ENCODE results near the gene TEX29.
A peak's percentile ranks its signal among the peaks of the same experiment; 100 is the strongest.

TEX29 gene

DNA sequence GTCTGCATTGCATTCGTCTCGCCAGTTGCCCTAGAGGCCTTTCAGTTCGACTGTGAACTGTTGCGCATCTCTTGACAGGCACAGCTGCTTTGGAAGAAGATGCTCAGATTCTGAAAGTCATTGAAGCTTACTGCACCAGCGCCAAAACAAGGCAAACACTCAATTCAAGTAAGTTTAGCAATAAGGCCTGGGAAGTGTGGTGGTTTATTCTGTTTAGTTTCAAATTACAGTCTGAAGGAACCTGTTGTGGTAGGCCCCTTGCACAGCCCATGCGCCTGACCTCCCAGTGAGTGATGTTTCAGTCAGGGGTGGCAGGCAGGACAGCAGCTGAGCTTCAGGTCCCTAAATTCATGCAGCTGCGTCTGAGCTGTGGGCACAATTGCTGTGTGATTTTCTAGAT lies 32.2 kb upstream of the TEX29 start:
- FAIRE-seq (no peak), DNase-seq (ENCODE audit: extremely low spot score, insufficient read length, low read depth) (no peak)

DNA sequence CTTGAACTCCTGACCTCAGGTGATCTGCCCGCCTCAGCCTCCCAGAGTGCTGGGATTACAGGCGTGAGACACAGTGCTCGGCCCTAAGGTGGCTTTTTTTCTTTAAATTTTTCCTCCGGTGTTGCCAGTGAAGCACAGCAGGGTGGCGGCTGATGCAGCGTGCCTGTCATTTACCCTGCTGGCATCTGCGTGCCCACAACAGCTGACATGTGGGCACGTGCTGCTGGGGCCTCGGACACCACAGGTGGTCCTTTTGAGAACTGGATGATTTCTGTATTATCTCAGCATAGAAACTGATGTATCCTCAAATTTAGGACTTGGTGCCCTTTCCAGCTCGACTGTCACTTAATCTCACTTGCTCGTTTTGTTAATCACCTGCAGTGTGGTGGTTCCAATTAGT lies 31.2 kb upstream of the TEX29 start:
- no peak for FAIRE-seq
- DNase-seq (ENCODE audit: extremely low spot score, insufficient read length, low read depth): no peak

DNA sequence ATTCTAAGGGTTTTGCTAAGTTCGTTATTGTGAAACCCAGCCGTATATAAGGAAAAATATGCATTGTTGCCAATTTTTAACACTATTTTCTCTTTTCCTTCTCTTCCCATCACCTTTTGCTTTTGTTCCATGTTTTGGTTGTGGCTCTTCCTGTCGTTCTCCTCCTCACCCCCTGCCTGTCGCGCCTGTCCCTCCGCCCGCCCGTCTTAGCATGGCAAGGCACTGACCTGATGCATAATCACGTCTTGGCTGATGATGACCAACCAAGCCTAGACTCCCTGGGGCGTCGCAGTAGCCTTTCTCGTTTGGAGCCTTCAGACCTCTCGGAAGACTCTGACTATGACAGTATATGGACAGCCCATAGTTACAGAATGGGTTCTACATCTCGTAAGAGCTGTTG lies 28.5 kb upstream of the TEX29 start:
- DNase-seq (ENCODE audit: extremely low spot score, insufficient read length, low read depth) (no peak), FAIRE-seq (no peak)

DNA sequence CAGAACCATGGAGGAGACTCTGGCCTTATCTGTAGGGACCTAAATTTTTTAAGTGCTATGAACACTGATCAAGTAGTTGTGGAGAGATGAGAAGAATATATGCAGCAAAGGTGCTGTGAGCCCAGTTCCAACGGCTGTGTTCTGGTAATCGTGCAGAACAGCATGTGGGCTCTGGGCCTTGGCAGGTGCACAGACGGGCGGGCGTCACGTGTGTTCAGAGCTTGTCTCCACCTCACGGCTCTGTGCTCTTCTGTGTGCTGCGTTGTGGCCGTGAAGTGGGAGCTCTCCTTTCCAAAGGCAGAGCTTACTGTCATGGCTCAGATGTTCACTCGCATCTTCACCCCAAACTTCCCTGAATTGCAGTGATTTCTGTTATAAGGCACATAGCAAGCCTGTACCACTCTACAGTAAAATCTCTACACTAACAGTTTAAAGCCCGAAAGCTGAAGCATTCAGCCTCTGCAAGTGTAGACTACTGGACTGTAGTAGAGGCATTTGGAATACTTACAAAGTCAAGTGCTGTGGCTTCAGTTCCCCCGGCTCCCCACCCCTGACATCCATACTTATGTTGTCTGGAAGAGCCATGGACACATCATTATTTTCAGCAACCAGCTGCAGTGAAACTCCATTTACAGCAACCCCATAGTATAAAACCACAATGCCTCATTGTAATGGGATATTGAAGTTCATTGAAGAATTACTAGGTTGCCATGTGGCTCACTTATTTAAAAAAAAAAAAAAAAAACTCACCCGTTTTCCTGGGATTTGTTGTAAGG lies 27.5 kb upstream of the TEX29 start:
- no peak for FAIRE-seq

DNA sequence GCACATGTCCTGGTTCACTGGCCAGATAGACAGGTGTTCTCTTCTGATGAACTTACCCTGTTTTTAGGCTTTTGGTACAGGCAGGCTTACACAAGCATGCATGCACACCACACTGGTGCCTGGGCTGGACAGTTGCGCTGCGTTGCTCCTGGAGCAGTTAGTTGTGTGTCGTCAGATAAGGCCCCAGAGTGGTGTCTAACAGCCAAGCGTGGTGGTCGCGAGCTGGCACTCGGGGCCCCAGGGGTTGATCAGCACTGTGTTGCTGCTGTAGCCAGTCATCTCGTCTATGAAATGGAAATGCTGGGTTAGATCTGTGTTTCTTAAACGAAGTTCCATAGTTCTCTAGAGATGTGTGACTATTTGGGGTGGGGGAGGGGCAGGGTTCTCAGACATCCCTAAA lies 24.6 kb upstream of the TEX29 start:
- FAIRE-seq: no peak
- no peak for DNase-seq (ENCODE audit: extremely low spot score, insufficient read length, low read depth)

More for the DNA sequence above, 27.5 kb upstream of the TEX29 start:
- no peak for DNase-seq (ENCODE audit: extremely low spot score, insufficient read length, low read depth)

DNA sequence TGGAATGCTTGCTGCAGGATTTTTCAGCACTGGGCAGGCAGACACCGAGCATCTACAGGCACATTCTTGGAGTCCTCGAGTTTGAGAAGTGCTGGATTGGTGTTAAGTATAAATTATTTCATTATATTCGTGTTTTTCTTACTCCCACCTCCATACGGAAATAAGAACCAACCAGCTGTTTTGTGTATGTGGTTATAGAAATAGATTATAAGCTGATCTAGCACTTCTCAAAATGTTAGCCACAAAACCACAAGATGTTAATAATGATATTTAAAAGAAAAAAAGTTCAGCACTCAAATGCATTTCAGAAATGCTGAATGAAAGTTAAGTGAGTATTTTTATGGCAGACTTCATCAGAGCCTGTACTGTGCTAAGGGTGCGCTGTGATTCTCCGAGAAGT lies 24.0 kb upstream of the TEX29 start:
- DNase-seq (ENCODE audit: extremely low spot score, insufficient read length, low read depth) (no peak), FAIRE-seq (no peak)

DNA sequence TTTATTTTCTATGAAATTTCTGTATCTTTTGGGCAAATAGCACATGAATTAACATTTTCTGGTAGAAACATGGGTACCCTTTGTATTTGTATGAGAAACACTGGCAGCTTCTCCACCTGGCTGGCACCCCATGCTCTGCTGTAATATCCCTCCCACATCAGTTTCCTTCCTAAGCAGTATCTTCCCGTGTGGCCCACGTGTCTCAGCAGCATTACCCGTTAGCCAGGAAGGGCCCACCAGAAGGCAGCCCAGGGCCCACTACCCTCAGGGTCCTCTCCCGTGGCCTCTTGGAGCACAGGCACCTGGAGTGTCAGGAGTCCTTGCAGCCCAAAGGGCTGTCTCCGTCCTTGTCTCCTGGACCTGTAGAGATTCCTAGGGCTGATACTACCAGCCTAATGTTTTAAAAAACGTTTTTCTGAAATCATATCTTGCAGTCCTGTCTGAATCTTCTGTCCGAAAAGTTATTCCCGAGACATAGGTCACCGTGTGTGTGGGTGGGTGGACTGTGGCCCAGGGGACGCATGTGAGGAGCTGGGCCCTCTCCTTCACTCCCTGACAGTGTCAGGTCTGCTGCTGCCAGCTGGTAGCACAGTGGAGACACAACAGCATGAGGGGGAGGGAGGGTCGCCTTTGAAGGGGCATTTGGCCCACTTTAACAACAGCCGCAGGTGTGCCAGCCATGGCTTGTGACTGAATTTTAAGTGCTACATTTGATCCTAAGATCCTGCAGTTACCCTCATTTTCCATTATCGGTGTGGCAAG lies 22.0 kb upstream of the TEX29 start:
- DNase-seq (ENCODE audit: extremely low spot score, insufficient read length, low read depth) (no peak), FAIRE-seq (no peak)

DNA sequence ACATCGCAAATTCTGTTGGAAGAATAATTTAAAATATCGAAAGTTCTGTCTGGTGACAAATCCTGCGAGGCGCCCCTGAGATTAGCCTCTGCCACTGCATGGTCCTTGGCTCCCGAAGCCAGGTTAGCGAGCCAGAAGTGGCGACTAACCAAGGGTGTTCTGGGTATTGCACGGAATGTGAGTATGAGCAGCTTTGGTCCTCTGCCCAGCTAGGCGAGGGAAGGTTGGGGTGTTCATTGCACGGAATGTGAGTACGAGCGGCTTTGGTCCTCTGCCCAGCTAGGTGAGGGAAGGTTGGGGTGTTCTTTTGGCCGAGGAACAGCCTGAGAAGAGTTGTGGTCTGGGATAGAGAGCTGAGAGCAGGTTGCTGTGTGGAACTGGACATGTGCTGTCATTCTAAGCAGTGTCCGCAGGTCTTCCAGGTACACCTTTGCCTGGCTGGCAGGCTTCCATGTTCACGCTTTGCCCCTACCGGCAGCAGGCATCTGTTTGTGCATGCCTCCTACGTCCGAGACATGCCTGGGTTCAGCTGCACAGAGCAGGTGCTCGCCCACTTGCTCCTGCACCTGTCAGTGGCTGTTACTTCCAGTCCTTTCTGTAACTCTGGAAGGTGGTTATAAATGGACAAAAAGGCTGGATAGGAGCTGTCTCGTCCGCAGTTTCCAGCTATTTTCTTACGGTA lies 18.3 kb upstream of the TEX29 start:
- no peak for FAIRE-seq
- DNase-seq (ENCODE audit: extremely low spot score, insufficient read length, low read depth): no peak

DNA sequence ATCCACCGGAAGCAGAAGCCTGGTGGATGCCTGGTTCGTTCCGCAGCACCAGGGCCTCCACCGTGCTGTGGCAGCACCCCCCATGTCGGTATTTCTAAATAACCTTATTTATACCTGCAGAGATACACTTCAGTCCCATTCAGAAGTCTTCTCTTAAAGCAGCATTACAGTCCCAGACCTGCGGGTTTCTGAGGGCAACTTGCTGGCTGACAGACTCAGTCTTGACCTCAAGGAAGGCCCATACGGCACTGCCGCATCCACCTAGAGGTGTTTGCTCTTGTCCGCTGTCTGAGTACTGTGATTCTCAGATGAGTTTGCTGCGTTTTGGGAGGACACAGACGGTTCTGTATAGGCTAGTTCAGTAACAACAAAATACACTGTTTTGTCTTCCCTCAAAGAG lies 16.9 kb upstream of the TEX29 start:
- DNase-seq (ENCODE audit: extremely low spot score, insufficient read length, low read depth) (no peak), FAIRE-seq (no peak)

DNA sequence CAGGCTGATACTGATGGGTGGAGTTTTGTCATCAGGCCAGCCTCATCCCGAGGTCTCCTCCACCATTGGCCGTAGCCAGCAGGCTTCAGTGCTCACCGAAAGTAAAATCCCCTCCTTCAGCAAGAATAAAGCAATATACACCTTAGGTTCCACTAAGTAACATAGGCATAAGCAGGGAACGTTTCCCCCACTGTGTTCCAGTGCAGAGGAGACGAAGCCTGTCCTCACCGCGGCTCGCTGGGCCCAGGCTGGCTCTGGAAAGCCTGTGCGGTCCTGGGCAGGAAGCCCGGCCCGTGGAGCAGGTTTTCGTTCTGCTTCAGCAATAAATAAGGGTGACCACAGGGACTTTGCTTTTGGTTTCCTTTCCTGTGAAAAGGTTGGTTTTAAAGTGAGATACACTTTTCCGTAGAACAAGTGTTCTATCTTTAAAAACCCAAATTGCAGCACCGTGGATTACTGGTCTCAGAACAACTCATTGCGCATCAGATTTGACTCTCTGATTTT lies 16.3 kb upstream of the TEX29 start:
- FAIRE-seq (peak; percentile 94), DNase-seq (ENCODE audit: extremely low spot score, insufficient read length, low read depth) (peak; percentile 60)

DNA sequence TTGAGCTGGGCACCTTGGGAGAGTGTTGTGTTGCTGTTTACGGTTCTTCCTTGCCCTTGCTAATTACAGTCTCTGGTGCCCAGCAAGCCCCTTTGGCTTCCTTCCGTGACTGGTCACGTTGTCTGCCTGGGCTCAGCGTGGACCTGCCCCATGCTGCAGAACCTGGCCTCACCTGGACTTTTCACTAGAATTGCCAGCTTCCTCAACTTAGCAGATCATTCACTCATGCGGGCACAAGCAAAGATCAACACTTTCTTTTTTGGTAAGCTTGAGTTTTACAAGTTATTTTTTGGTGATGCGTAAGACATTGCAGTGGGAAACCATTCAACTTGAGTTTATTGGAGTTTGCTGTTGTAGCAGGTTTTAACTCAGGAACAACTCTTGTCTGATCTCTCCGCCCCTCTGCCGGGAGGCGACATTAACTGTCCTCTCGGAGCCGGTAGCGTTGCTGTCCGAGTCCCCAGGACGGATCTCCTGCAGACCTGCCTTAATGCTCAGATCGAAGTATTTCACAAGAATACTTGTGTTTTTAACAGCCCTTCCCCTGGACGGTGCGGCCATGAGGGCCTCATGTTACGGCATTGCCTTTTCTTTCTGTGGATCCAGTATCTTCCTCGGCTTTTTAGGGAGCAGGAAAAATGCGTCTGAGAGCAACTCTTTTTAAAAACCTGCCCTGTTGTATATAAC lies 15.7 kb upstream of the TEX29 start:
- FAIRE-seq: no peak
- DNase-seq (ENCODE audit: extremely low spot score, insufficient read length, low read depth): no peak

DNA sequence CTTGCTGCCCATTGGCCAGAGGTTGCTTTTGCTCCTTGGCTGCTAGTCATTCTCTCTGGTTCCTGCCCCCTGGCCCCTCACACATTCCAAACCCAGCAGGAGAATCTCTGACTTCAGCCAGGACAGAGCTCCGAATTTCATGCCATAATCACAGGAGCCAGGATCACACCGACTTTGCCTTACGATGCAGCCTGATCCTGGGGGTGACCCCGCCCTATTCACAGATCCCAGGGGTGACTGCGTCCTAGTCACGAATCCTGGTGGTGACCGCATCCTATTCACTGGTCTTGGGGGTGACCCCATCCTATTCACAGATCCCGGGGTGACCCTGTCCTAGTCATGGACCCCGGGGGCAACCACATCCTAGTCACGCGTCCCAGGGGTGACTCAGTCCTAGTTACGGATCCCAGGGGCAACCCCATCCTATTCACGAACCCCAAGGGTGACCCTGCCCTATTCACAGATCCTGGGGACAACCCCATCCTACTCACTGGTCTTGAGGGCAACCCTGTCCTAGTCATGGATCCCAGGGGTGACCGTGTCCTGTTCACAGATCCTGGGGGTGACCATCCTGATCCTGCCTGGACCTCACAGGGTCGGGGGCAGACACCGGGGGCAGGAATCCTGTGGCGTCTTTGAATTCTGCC lies 7.4 kb upstream of the TEX29 start:
- FAIRE-seq: no peak
- no peak for DNase-seq (ENCODE audit: extremely low spot score, insufficient read length, low read depth)

DNA sequence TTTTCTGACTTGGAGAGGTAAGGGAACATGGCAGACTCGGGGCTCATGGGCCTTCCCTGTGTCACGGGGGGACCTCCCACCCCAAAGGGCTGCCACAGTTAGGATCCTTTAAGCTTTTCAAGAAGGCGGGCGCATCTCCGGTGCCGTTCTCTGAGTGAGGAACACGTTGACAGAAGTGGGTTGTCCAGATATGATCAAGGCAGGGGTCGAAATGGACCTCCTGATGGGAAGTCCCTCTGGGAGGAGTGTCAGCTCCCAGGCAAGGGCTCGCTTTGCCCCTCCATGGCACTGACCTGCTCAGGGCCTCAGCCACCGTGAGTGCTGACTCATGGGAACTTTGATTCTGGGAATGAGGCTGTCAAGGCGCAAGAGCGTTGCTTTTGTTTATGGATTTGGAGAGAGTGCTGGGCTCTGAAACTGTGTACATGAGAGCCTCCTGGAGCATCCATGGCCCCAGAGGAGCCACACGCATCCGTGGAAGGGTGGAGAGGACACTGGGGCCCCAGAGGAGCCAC lies 6.5 kb upstream of the TEX29 start:
- no peak for FAIRE-seq

DNA sequence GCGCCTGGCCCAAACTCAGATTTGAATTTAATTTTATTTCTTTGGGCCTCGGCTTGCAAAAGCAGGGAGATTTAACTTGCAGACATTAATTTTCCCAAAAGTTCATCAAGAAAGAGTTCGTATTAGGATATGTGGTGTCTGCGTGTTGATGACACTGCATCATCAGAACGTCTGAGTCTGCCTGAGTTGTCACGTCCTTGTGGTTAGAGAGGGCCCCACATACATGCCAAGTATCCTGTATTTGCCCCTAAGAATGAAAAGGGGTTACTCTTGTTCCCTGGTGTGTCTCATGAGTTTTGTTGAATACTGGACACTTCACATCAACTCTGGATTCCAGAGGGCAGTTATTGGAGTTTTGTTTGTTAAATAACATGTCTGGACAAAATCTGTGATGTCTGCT lies 5.6 kb upstream of the TEX29 start:
- DNase-seq (ENCODE audit: extremely low spot score, insufficient read length, low read depth): no peak
- FAIRE-seq: no peak

More for the DNA sequence above, 6.5 kb upstream of the TEX29 start:
- no peak for DNase-seq (ENCODE audit: extremely low spot score, insufficient read length, low read depth)

DNA sequence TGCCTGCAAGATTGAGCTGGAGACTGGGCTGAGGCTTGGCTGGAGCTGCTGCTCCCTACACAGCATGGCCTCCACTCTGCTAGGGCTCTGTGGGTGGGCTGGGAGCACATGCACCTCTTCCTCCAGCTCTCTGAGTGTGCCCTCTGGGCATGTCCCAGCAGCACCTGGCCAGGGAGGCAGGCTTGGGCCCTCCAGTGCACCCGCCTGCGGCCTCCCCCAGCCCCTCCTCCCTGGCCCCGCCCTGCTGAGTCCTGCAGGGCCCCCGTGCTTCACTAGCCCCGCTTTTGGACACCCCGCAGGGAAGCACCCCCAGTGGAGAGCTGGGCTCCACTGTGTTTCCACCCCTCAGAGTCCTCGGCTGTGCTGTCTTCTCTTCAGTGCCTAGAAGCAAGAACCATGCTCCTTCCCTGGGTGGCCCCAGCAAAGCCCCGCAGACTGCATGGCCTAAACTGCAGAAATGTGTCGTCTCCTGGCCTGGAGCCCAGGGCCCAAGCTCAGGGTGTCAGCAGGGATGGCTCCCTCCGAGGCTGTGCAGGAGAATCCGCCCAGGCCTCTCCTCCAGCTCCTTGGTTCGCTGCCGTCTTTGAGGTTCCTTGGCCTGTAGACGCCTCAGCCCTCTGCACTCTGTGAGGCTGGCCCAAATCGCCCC lies 5.0 kb upstream of the TEX29 start:
- DNase-seq (ENCODE audit: extremely low spot score, insufficient read length, low read depth): no peak
- FAIRE-seq: no peak

DNA sequence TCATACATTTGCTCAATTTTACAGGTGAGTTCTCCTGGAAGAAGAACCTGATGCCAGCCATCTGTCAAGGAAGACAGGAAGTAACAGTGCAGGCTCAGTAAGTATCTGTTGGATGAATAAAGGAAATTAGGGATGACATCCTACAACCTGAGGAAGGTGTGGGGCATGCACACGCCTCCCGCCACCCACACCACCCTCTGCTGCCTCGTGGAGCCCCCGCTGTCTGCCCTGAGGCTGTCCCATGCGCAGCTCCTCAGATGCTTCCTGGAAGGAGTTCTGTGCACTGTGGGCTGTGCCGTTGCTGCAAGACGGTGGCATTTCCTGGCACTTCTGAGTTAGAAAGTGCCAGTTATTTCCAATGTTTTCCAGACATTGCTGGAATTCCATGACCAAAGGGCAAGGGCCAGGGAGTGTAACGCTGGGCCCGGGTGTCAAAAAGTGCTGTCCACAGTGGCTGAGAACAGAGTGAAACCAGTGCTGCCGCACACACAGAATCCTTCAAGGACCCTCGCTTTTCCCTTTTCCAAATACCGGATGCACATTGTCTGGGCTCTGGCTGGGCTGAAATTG lies 4.2 kb upstream of the TEX29 start:
- FAIRE-seq: no peak
- no peak for DNase-seq (ENCODE audit: extremely low spot score, insufficient read length, low read depth)

DNA sequence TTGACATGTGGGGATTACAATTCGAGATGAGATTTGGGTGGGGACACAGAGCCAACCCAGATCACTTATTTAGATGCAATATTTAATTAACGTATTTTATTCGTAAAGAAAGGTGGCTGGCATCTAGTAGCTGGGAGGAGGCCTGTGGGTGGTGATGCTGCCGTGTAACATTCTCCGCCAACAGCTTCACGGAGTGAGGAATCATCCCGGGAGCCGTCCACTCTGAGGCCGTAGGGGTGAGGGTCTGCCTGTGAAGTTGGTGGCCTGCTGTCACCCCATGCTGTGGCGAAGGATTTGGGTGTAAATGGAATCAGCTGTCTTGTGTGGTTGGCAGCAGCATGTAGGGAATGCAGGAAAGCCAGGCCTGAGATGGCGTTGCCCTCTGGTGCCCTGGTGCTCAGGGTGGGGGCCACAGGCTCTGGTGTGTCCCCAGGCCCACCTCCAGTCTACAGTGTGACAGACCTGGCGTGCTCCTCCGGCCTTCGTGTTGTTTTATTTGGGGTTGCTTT lies 3.3 kb upstream of the TEX29 start:
- FAIRE-seq (no peak), DNase-seq (ENCODE audit: extremely low spot score, insufficient read length, low read depth) (no peak)

DNA sequence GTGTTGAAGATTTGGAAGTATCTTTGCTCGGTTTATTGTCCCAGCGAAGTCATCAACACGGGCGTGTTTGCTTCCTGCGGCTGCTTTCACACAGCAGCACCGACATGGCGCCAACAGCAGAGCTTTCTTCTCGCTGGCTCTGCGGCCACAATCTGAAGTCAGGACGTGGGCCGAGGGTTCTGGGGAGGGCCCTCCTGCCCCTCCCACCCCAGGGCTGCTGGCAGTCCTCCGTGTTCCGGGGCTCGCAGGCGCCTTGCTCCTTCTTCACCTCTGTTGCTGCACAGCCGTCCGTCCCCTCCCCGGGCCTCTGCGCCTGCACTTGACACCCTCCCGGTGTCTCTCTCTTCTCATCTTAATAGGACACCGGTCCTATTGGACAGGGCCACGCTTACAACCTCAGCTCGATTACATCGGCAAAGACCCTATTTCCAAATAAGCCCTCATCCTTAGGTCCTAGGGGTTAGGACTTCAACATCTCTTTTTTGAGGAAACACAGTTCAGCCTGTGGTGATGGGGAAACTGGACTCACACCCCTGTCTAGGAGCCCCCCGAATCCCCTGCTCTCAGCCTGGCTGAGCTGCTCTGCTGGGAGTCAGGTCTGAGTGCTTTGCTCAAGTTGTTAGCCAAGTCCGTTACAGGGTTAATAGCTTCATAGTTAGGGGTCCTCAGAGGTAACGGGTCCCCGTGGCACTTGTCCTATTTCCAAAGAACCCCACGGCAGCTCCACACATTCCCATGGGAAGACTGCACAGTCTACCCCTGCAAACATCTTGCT lies 2.7 kb upstream of the TEX29 start:
- no peak for DNase-seq (ENCODE audit: extremely low spot score, insufficient read length, low read depth)

More for the DNA sequence above, 2.7 kb upstream of the TEX29 start:
- no peak for FAIRE-seq
